PC-3 (cell line): ENCODE measurements around the gene TXNDC17. TPM values are rescaled to one million over a fixed set of nuclear protein-coding genes. Genes with fewer than 3 reads are reported as not detected.

Source experiments
- ATAC-seq: fragments of 200-7000 bp; cut with Tn5 transposase; 2 replicates; pipeline ENCODE4 v1.9.1; 2020; ENCODE audit warnings: mild to moderate bottlenecking, moderate library complexity
- BruUV-seq: library from RNA; stranded (reverse); fragments of 400-500 nt; replicated peaks from 2 replicates; lab custom pipeline; 2021; lab: Mats Ljungman, UMichigan
- CTCF ChIA-PET: fragments of 300-600 bp; sonication (Branson Sonifier 250); formaldehyde crosslinking; loops from one replicate; lab custom pipeline; 2022; ENCODE audit warnings: antibody characterized with exemption; lab: Charles Lee
- POLR2A ChIA-PET: fragments of 300-600 bp; sonication (Branson Sonifier 250); formaldehyde crosslinking; loops from one replicate; lab custom pipeline; 2022; ENCODE audit warnings: antibody characterized with exemption; ENCODE audit not compliant: unreplicated experiment; lab: Charles Lee
- DNase-seq: peaks from one replicate; pipeline ENCODE4 v3.0.0-alpha.2; 2015
- H2AFZ ChIP-seq: fragments of 300-600 bp; sonication (generic); 2 replicates; pipeline ENCODE4 v1.6.0; 2016; ENCODE audit warnings: antibody characterized with exemption, low read length
- H3F3A ChIP-seq: fragments of 300-600 bp; sonication (generic); one replicate; pipeline ENCODE4 v1.6.0; 2017; ENCODE audit warnings: antibody characterized with exemption, low read length, control low read depth, mild to moderate bottlenecking; ENCODE audit not compliant: unreplicated experiment
- H3K27ac ChIP-seq: fragments of 300-600 bp; sonication (generic); 2 replicates; pipeline ENCODE4 v1.5.1; 2016; ENCODE audit warnings: mild to moderate bottlenecking, low read length
- H3K27me3 ChIP-seq: fragments of 300-600 bp; sonication (generic); 2 replicates; pipeline ENCODE4 v1.6.1; 2016; ENCODE audit warnings: low read length, mixed read lengths
- H3K36me3 ChIP-seq: fragments of 300-600 bp; sonication (generic); 2 replicates; pipeline ENCODE4 v1.6.1; 2016; ENCODE audit warnings: low read depth, mixed run types, low read length, mixed read lengths
- H3K4me1 ChIP-seq: fragments of 300-600 bp; sonication (generic); 2 replicates; pipeline ENCODE4 v1.5.1; 2016; ENCODE audit warnings: low read length; ENCODE audit not compliant: insufficient read depth
- H3K4me2 ChIP-seq: fragments of 300-600 bp; sonication (generic); 2 replicates; pipeline ENCODE4 v1.6.0; 2016; ENCODE audit warnings: low read length
- H3K4me3 ChIP-seq: fragments of 300-600 bp; sonication (generic); 2 replicates; pipeline ENCODE4 v1.5.1; 2016; ENCODE audit warnings: mild to moderate bottlenecking, low read length, mixed read lengths
- H3K79me2 ChIP-seq: fragments of 300-600 bp; sonication (generic); 2 replicates; pipeline ENCODE4 v1.6.1; 2017; ENCODE audit warnings: low read length, mixed read lengths
- H3K9ac ChIP-seq: fragments of 300-600 bp; sonication (generic); 2 replicates; pipeline ENCODE4 v1.6.0; 2016; ENCODE audit warnings: mild to moderate bottlenecking, low read length
- H3K9me2 ChIP-seq: fragments of 300-600 bp; sonication (generic); replicated peaks from 2 replicates; pipeline ENCODE4 v1.6.1; 2016; ENCODE audit warnings: mixed run types, low read length, mixed read lengths
- H3K9me3 ChIP-seq: fragments of 300-600 bp; sonication (generic); 2 replicates; pipeline ENCODE4 v1.6.1; 2016; ENCODE audit warnings: low read length, mixed read lengths
- H4K20me1 ChIP-seq: fragments of 300-600 bp; sonication (generic); 2 replicates; pipeline ENCODE4 v1.6.1; 2016; ENCODE audit warnings: low read length, mixed read lengths
- CTCF ChIP-seq: fragments of 300-600 bp; sonication (generic); conservative IDR thresholded peaks from 2 replicates; pipeline ENCODE4 v1.5.1; 2017; ENCODE audit warnings: antibody characterized with exemption, low read depth, mild to moderate bottlenecking, low read length
- EZH2 ChIP-seq: fragments of 300-600 bp; sonication (generic); IDR thresholded peaks from one replicate; pipeline ENCODE4 v1.6.1; 2017; ENCODE audit warnings: antibody characterized with exemption, mild to moderate bottlenecking, low read length; ENCODE audit not compliant: unreplicated experiment
- EZH2phosphoT487 ChIP-seq: fragments of 300-600 bp; sonication (generic); IDR thresholded peaks from 2 replicates; pipeline ENCODE4 v1.6.1; 2018; ENCODE audit warnings: mild to moderate bottlenecking, antibody characterized with exemption, low read length, borderline replicate concordance
- intact Hi-C: fragments of 100-400 bp; cut with micrococcal nuclease; formaldehyde crosslinking; loops from 2 replicates; pipeline ENCODE4 v1.9.0; 2023
- total RNA-seq: library from RNA; depleted of rRNA; stranded (reverse); fragments of >200 nt; gene quantifications from 2 replicates; pipeline ENCODE4 v1.2.3, GENCODE V29; 2014

TXNDC17 gene
- total RNA-seq, 1 experiment from 2014 or later, result 248 TPM

GRCh38 chr17:6682339-6682738 lies 41.5 kb downstream of the TXNDC17 start:
- Histone ChIP-seq H3K27me3 (no peaks in the 10 kb centered on the region), H3K4me1 (peaks cover 19% of the 10 kb centered on the region), H3K9ac (no peak overlapping the region), H3K27ac (no peak overlapping the region), H3F3A (no peaks in the 10 kb centered on the region), H3K4me2 (no peak overlapping the region), H3K9me2 (no peaks in the 10 kb centered on the region), H3K4me3 (no peak overlapping the region), H3K79me2 (no peaks in the 10 kb centered on the region), H4K20me1 (no peaks in the 10 kb centered on the region), H3K36me3 (no peaks in the 10 kb centered on the region), H3K9me3 (no peaks in the 10 kb centered on the region), H2AFZ (no peak overlapping the region)
- ATAC-seq, result no peak
- TF ChIP-seq CTCF (no peak), EZH2 (no peak), EZH2phosphoT487 (no peak)
- CTCF ChIA-PET, result no interaction called here
- DNase-seq, result no peak
- POLR2A ChIA-PET, result no interaction called here
- no TSS peak for BruUV-seq
- intact Hi-C loops, result no loop called here

GRCh38 chr17:6683081-6683684 lies 42.3 kb downstream of the TXNDC17 start:
- Histone ChIP-seq H3K4me1 (peaks cover 18% of the 10 kb centered on the region), H3K9me2 (no peaks in the 10 kb centered on the region), H3K9me3 (no peaks in the 10 kb centered on the region), H3K9ac (no peak overlapping the region), H3K79me2 (no peaks in the 10 kb centered on the region), H2AFZ (no peak overlapping the region), H3K27me3 (no peaks in the 10 kb centered on the region), H3K27ac (no peak overlapping the region), H3K4me3 (no peak overlapping the region), H3F3A (no peaks in the 10 kb centered on the region), H3K4me2 (no peak overlapping the region), H3K36me3 (no peaks in the 10 kb centered on the region), H4K20me1 (no peaks in the 10 kb centered on the region)
- ATAC-seq, result no peak
- DNase-seq, result no peak
- BruUV-seq, result no TSS peak
- POLR2A ChIA-PET, result no interaction called here
- intact Hi-C loops, result no loop called here
- CTCF ChIA-PET, result no interaction called here
- no peak for TF ChIP-seq CTCF

GRCh38 chr17:6683730-6684459 lies 43.0 kb downstream of the TXNDC17 start:
- Histone ChIP-seq H3F3A (no peaks in the 10 kb centered on the region), H3K27ac (no peak overlapping the region), H3K27me3 (no peaks in the 10 kb centered on the region), H3K9me2 (no peaks in the 10 kb centered on the region), H3K36me3 (no peaks in the 10 kb centered on the region), H3K79me2 (no peaks in the 10 kb centered on the region), H3K4me2 (no peak overlapping the region), H3K4me1 (peaks cover 11% of the 10 kb centered on the region), H2AFZ (no peak overlapping the region), H3K9me3 (no peaks in the 10 kb centered on the region), H4K20me1 (no peaks in the 10 kb centered on the region), H3K9ac (no peak overlapping the region), H3K4me3 (no peak overlapping the region)
- TF ChIP-seq EZH2, result no peak
- no peak for TF ChIP-seq EZH2phosphoT487
- no peak for TF ChIP-seq CTCF
- CTCF ChIA-PET, result no interaction called here
- ATAC-seq (no peak), DNase-seq (no peak)
- intact Hi-C loops, result no loop called here
- no TSS peak for BruUV-seq
- POLR2A ChIA-PET, result no interaction called here
